ENCODE results near the gene NEUROG3.

The NEUROG3 gene

GRCh38 chr10:69576334-69577011 is 3.3 kb upstream of the NEUROG3 start:
- DNase-seq (ENCODE audit: extremely low spot score): no peak
- ChIA-PET CTCF (no interaction called here), POLR2A (no interaction called here)
- TF ChIP-seq L3MBTL2 (conservative IDR thresholded peaks at IDR 0.05) (no peak), SP1 (IDR thresholded peaks at IDR 0.05) (no peak), HDGF (IDR thresholded peaks at IDR 0.05; ENCODE audit: borderline replicate concordance) (no peak), FOXA1 (IDR thresholded peaks at IDR 0.05) (no peak), FOXM1 (IDR thresholded peaks at IDR 0.05; ENCODE audit: borderline replicate concordance) (no peak), ELF4 (IDR thresholded peaks at IDR 0.05) (no peak), CTBP1 (IDR thresholded peaks at IDR 0.05; ENCODE audit: borderline replicate concordance) (no peak), ARNT (IDR thresholded peaks at IDR 0.05) (no peak), BHLHE40 (IDR thresholded peaks at IDR 0.05; ENCODE audit: borderline replicate concordance) (no peak), NFRKB (IDR thresholded peaks at IDR 0.05) (no peak), SUZ12 (IDR thresholded peaks at IDR 0.05) (no peak), LEF1 (IDR thresholded peaks at IDR 0.05; ENCODE audit: borderline replicate concordance) (no peak), FOXK2 (IDR thresholded peaks at IDR 0.05) (no peak), TARDBP (IDR thresholded peaks at IDR 0.05) (no peak)
- TF ChIP-seq, protein P1, sequence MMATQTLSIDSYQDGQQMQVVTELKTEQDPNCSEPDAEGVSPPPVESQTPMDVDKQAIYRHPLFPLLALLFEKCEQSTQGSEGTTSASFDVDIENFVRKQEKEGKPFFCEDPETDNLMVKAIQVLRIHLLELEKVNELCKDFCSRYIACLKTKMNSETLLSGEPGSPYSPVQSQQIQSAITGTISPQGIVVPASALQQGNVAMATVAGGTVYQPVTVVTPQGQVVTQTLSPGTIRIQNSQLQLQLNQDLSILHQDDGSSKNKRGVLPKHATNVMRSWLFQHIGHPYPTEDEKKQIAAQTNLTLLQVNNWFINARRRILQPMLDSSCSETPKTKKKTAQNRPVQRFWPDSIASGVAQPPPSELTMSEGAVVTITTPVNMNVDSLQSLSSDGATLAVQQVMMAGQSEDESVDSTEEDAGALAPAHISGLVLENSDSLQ (IDR thresholded peaks at IDR 0.05): no peak

DNA sequence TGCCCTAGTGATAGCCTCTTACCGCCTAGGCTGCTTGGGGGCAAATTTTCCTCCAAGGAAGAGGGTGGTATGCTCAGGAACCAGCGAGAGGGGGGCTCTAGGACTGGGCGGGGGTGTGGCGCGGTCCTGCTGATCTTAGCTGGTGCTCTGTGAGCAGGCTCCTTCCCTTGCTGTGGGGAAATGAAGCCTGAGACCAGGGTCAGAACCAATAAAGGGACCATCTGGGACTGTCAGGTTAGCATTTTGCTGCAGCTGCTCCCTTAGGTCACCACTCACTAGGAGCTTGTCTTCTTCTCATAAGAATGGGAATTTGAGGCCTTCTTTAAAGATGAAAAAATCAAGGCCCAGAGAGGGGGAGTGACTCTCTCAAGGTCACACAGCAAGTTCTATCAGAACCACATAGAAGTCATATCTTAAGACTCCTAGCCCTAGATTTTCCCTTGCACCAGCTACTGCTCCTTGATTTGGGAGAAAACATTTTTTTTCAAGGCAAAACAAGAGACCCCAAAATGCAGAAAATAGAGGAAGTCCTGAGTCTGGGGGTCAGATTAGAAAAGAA is 2.0 kb upstream of the NEUROG3 start:
- no peak for DNase-seq (ENCODE audit: extremely low spot score)
- TF ChIP-seq ARNT (IDR thresholded peaks at IDR 0.05): no peak
- ChIA-PET CTCF (no interaction called here), POLR2A (no interaction called here)

GRCh38 chr10:69574571-69574978 is 1.4 kb upstream of the NEUROG3 start:
- ChIA-PET CTCF (interaction anchor here (0.6 kb wide), 1 partner anchor 164 kb away, joined by 3 read pairs; no protein-coding TSS in a partner anchor), POLR2A (interaction anchor here (0.9 kb wide), 1 partner anchor 12 kb away, joined by 3 read pairs; no protein-coding TSS in a partner anchor)
- DNase-seq (ENCODE audit: extremely low spot score): peak; percentile 15
- TF ChIP-seq ARNT (IDR thresholded peaks at IDR 0.05) (no peak), SUZ12 (IDR thresholded peaks at IDR 0.05) (no peak), TARDBP (IDR thresholded peaks at IDR 0.05) (no peak)

- POLR2A ChIA-PET: no interaction called here
- CTCF ChIA-PET: interaction anchor here (1.2 kb wide), 1 partner anchor 57 kb away, joined by 3 read pairs; no protein-coding TSS in a partner anchor
- DNase-seq (ENCODE audit: extremely low spot score): no peak
- TF ChIP-seq ZNF384 (IDR thresholded peaks at IDR 0.05) (no peak), FOXK2 (IDR thresholded peaks at IDR 0.05) (no peak), FOXM1 (IDR thresholded peaks at IDR 0.05; ENCODE audit: borderline replicate concordance) (no peak), ELF4 (IDR thresholded peaks at IDR 0.05) (no peak), BHLHE40 (IDR thresholded peaks at IDR 0.05; ENCODE audit: borderline replicate concordance) (no peak), CTBP1 (IDR thresholded peaks at IDR 0.05; ENCODE audit: borderline replicate concordance) (no peak), SUZ12 (IDR thresholded peaks at IDR 0.05) (no peak), FOXA1 (IDR thresholded peaks at IDR 0.05) (no peak), TARDBP (IDR thresholded peaks at IDR 0.05) (no peak), HDGF (IDR thresholded peaks at IDR 0.05; ENCODE audit: borderline replicate concordance) (no peak), SP1 (IDR thresholded peaks at IDR 0.05) (no peak), NFRKB (IDR thresholded peaks at IDR 0.05) (no peak), LEF1 (IDR thresholded peaks at IDR 0.05; ENCODE audit: borderline replicate concordance) (no peak), L3MBTL2 (conservative IDR thresholded peaks at IDR 0.05) (no peak)
Measured at GRCh38 chr10:69572159-69573055, 815 bp downstream of the NEUROG3 start.

DNA sequence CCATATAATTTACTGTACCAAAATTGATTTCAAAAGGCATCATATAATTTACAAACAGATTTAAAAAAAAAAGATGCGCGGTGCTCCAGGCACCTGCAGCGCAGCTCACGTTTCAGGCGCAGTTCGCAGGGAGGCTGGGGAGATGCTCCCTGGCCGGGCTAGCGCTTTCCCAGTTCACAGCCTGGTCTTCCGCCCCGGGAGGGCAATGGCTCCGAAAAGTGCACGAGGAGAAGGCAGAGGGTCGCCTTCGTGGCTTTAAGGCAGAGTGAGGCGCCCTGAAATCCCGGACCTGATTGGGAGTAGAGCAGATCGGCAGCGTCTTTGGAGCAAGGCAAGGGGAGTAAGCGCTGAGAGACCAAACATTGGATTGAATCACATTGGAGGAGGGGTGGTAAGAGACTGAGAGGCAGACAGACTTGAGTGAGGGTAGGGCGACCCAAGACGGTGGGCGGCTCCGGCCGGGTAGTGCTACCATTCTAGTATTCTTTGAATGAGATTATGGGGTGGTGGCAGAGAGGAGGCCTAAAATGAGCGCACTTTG is 1.5 kb downstream of the NEUROG3 start:
- TF ChIP-seq ELF4 (IDR thresholded peaks at IDR 0.05) (no peak), SUZ12 (IDR thresholded peaks at IDR 0.05) (no peak), SP1 (IDR thresholded peaks at IDR 0.05) (no peak), BHLHE40 (IDR thresholded peaks at IDR 0.05; ENCODE audit: borderline replicate concordance) (no peak), L3MBTL2 (conservative IDR thresholded peaks at IDR 0.05) (no peak), ZNF384 (IDR thresholded peaks at IDR 0.05) (no peak)
- CTCF ChIA-PET: no interaction called here
- DNase-seq (ENCODE audit: extremely low spot score): no peak
- POLR2A ChIA-PET: no interaction called here

- POLR2A ChIA-PET: no interaction called here
- CTCF ChIA-PET: no interaction called here
- no peak for DNase-seq (ENCODE audit: extremely low spot score)
- TF ChIP-seq SUZ12 (IDR thresholded peaks at IDR 0.05) (no peak), TARDBP (IDR thresholded peaks at IDR 0.05) (no peak)
Measured at GRCh38 chr10:69570050-69570816, 3.0 kb downstream of the NEUROG3 start.

DNA sequence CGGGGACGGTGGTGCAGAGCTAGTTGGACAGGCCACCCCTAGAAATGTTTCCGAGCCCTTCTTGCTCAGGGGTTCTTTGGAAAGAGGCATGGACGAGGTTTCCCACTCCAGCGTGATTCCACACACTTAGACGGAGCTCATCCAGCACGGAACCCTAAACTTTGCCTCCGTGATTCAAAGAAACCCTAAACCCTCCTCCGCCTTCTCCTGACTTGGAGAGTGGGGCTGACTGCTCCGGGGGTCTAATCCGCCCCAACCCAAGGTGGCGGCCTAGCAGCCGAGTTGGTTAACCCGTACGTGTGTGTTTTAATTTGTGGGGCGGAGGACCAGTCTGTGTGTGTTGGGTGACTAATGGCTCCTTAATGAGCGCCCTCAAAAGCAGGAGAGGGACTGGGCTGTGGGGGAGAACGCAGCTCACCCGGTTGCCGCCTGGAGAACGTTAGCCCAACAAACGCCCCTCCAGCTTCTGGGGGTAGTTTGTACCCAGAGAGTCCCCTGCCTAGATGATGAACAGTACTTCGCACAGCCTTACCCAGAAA is 3.8 kb downstream of the NEUROG3 start:
- POLR2A ChIA-PET: no interaction called here
- no peak for DNase-seq (ENCODE audit: extremely low spot score)
- no peak for TF ChIP-seq SUZ12 (IDR thresholded peaks at IDR 0.05)
- no peak for TF ChIP-seq ARNT (IDR thresholded peaks at IDR 0.05)
- no peak for TF ChIP-seq FOXK2 (IDR thresholded peaks at IDR 0.05)
- TF ChIP-seq HDGF (IDR thresholded peaks at IDR 0.05; ENCODE audit: borderline replicate concordance): no peak
- TF ChIP-seq CTBP1 (IDR thresholded peaks at IDR 0.05; ENCODE audit: borderline replicate concordance): no peak
- no peak for TF ChIP-seq L3MBTL2 (conservative IDR thresholded peaks at IDR 0.05)
- TF ChIP-seq ZNF384 (IDR thresholded peaks at IDR 0.05): no peak
- no peak for TF ChIP-seq FOXA1 (IDR thresholded peaks at IDR 0.05)
- no peak for TF ChIP-seq FOXM1 (IDR thresholded peaks at IDR 0.05; ENCODE audit: borderline replicate concordance)
- TF ChIP-seq ELF4 (IDR thresholded peaks at IDR 0.05): no peak
- no peak for TF ChIP-seq LEF1 (IDR thresholded peaks at IDR 0.05; ENCODE audit: borderline replicate concordance)
- TF ChIP-seq BHLHE40 (IDR thresholded peaks at IDR 0.05; ENCODE audit: borderline replicate concordance): no peak
- TF ChIP-seq TARDBP (IDR thresholded peaks at IDR 0.05): no peak
- TF ChIP-seq, protein P1 (IDR thresholded peaks at IDR 0.05): no peak
- CTCF ChIA-PET: no interaction called here

Data from HEK293T (cell line).